Dedifferentiated amniotic fluid mesenchymal stem cell (primary cell): ENCODE data around the gene TTBK2.

Experiments
- DNase-seq: peaks from one replicate; pipeline ENCODE4 v3.0.0-alpha.2; 2016; ENCODE audit errors: extremely low spot score

Gene TTBK2

DNA sequence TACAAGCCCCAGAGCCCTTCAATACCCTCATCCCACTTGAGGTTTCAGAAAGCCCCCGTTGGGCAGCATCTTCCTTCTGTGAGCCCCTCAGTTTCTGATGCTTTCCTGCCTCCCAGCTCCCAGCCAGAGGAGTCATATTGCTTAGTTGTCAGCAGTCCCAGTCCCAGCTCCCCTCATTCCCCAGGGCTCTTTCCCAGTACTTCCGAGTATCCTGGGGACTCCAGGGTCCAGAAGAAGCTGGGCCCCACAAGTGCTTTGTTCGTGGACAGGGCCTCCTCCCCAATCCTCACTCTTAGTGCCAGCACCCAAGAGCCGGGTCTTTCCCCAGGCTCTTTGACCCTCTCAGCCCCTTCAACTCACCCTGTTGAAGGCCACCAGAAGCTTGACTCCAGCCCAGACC, 227.6 kb downstream of the TTBK2 start:
- DNase-seq = no peak

DNA sequence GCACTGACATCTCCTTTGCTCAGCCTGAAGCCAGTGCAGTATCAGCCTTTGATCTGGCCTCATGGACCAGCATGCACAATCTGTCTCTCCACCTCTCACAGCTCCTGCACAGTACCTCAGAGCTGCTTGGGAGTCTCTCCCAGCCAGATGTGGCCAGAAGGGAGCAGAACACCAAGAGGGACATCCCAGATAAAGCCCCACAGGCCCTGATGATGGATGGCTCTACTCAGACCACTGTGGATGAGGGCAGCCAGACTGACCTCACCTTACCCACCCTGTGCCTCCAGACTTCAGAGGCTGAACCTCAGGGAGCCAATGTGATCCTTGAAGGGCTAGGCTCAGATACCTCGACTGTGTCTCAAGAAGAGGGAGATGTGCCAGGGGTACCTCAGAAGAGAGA, 228.0 kb downstream of the TTBK2 start:
- no peak for DNase-seq

DNA sequence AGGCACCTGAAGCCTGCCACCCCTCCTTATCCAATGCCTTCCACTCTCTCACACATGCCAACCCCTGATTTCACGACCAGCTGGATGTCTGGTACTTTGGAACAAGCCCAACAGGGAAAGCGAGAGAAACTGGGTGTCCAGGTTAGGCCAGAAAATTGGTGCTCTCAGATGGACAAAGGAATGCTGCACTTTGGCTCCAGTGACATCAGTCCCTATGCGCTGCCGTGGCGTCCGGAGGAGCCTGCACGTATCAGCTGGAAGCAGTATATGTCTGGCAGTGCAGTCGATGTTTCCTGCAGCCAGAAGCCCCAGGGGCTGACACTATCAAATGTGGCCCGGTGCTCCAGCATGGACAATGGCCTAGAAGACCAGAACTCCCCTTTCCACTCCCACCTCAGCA, 228.8 kb downstream of the TTBK2 start:
- DNase-seq = no peak

DNA sequence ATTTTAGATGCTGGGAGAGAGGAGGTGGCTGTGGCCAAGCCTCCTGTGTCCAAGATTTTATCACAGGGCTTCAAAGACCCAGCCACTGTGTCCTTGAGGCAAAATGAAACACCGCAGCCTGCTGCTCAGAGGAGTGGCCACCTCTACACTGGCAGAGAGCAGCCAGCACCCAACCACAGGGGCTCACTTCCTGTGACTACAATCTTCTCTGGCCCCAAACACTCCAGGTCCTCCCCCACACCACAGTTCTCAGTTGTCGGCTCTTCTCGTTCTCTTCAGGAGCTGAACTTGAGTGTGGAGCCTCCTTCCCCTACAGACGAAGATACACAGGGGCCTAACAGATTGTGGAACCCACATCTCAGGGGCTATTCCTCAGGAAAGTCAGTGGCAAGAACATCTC, 229.3 kb downstream of the TTBK2 start:
- no peak for DNase-seq
